SH-SY5Y (cell line): ENCODE results near the gene SFTPD.

Source experiments
- GATA2 ChIP-seq: IDR thresholded peaks from 2 replicates; pipeline ENCODE4 v1.6.1; 2011; ENCODE audit warnings: mild to moderate bottlenecking, low read depth, low read length
- GATA3 ChIP-seq: IDR thresholded peaks from 2 replicates; pipeline ENCODE4 v1.6.1; 2011; ENCODE audit warnings: low read depth, mild to moderate bottlenecking, low read length, moderate library complexity

- TF ChIP-seq GATA3 (no peak), GATA2 (no peak)
Measured at GRCh38 chr10:79944428-79945395, 4.2 kb downstream of the SFTPD start.
